ENCODE data around the gene SORCS1.

- TF ChIP-seq CTCF (IDR thresholded peaks at IDR 0.05; ENCODE audit: low read depth, low read length) (no peak), POLR2A (IDR thresholded peaks at IDR 0.05; ENCODE audit: extremely low read depth, insufficient read length) (no peak), MYC (IDR thresholded peaks at IDR 0.05; ENCODE audit: low read depth, low read length) (no peak), MAX (IDR thresholded peaks at IDR 0.05; ENCODE audit: low read depth, low read length) (no peak)
These were observed 214.6 kb downstream of the SORCS1 start for GRCh38 chr10:106949680-106950478.

Measured in NB4 (cell line).